Adrenal gland (tissue), 5 donors: ENCODE results near the gene MYH3.

ENCODE experiments used
- CTCF ChIP-seq, 6 experiments: fragments of 450-650 bp in 4 of 6; fragments of 200-600 bp in 2 of 6; sonication (generic) in 1 of 6; IDR thresholded peaks; 1 replicate in 5 of 6; 2 replicates in 1 of 6; pipeline versions ENCODE4 v1.5.1 to v1.8.0; 2016 to 2021; ENCODE audit warnings: antibody characterized with exemption in 6 of 6, mild to moderate bottlenecking in 2 of 6, moderate library complexity in 1 of 6
- POLR2A ChIP-seq, 2 donors: fragments of 450-650 bp; IDR thresholded peaks; one replicate each; pipeline ENCODE4 v1.6.1; 2017; ENCODE audit warnings: antibody characterized with exemption in 2 of 2, mild to moderate bottlenecking in 2 of 2, moderate library complexity in 1 of 2
- donor health status: DM: no; HTN: no; CAD: no.

GRCh38 chr17:10600571-10600970, 56.5 kb downstream of the MYH3 start:
- TF ChIP-seq CTCF (IDR thresholded peaks at IDR 0.05), result no peak
- TF ChIP-seq POLR2A (IDR thresholded peaks at IDR 0.05), result no peak
